GM06990 (cell line): Measurements from ENCODE around the gene ZNF202.

ENCODE experiments used
- DNase-seq: peaks from one replicate; pipeline ENCODE4 v3.0.0-alpha.2; 2011; ENCODE audit not compliant: insufficient read length; ENCODE audit errors: extremely low read depth
- H3K27me3 ChIP-seq: replicated peaks from 2 replicates; pipeline ENCODE4 v1.6.0; 2011; ENCODE audit warnings: low read length; ENCODE audit not compliant: control insufficient read depth, insufficient read depth
- H3K36me3 ChIP-seq: 2 replicates; pipeline ENCODE4 v1.5.1; 2011; ENCODE audit warnings: low read length; ENCODE audit not compliant: control insufficient read depth, insufficient read depth
- H3K4me3 ChIP-seq: replicated peaks from 2 replicates; pipeline ENCODE4 v1.5.1; 2011; ENCODE audit warnings: low read depth, mild to moderate bottlenecking, control low read depth, low read length
- TF ChIP-seq, protein P1 (sequence below): IDR thresholded peaks from 2 replicates; pipeline ENCODE4 v1.5.1; 2011; ENCODE audit warnings: low read length, control low read depth, mild to moderate bottlenecking, inconsistent platforms; ENCODE audit not compliant: insufficient read depth, poor library complexity, severe bottlenecking

The ZNF202 gene

DNA sequence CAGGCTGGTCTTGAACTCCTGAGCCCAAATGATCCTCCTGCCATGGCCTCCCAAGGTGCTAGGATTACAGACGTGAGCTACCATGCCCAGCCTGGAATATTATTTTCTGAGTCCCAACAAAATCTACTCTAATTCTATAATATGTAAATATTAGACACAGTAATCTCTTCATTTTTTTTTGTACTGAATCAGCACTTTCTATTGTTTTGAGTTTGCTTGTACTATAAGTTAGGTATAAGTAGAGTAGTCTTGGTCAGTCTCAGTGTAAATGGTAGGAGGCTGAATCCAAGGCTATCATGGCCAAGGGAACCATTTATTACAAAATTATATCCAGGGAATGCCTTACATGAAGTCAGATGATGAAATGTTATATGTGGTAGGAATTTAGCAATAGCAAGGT is 32.5 kb upstream of the ZNF202 start:
- no peak for DNase-seq
- H3K27me3 ChIP-seq: no peaks in the 10 kb centered on the region
- TF ChIP-seq, protein P1, sequence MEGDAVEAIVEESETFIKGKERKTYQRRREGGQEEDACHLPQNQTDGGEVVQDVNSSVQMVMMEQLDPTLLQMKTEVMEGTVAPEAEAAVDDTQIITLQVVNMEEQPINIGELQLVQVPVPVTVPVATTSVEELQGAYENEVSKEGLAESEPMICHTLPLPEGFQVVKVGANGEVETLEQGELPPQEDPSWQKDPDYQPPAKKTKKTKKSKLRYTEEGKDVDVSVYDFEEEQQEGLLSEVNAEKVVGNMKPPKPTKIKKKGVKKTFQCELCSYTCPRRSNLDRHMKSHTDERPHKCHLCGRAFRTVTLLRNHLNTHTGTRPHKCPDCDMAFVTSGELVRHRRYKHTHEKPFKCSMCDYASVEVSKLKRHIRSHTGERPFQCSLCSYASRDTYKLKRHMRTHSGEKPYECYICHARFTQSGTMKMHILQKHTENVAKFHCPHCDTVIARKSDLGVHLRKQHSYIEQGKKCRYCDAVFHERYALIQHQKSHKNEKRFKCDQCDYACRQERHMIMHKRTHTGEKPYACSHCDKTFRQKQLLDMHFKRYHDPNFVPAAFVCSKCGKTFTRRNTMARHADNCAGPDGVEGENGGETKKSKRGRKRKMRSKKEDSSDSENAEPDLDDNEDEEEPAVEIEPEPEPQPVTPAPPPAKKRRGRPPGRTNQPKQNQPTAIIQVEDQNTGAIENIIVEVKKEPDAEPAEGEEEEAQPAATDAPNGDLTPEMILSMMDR: no peak

GRCh38 chr11:123773026-123773425 is 31.6 kb upstream of the ZNF202 start:
- no peaks in the 10 kb centered on the region for H3K27me3 ChIP-seq

More for the DNA sequence above, 32.5 kb upstream of the ZNF202 start:
- no peak overlapping the region for H3K4me3 ChIP-seq
- H3K36me3 ChIP-seq: no peaks in the 10 kb centered on the region

DNA sequence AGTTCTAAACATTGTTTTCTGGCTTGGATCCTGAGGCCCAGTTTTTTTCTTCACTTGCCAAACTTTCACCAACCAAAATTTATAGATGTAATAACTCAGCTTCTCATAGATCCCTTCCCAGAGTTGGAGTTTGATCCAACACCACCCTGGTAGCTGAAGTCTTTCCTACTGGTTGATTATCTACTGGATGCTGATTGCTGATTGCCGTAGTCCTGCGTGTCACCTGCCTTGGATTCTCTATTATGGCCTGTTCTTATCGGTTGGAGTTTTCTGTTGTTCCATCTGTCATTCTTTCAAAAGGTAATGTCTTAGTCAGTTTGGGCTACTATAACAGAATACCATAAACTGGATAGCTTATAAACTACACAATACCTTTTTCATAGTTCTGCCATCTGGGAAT is 30.2 kb upstream of the ZNF202 start:
- no peaks in the 10 kb centered on the region for H3K27me3 ChIP-seq
- no peak for DNase-seq
- TF ChIP-seq, protein P1: no peak
- no peaks in the 10 kb centered on the region for H3K36me3 ChIP-seq
- H3K4me3 ChIP-seq: no peak overlapping the region

More at GRCh38 chr11:123773026-123773425, 31.6 kb upstream of the ZNF202 start:
- DNase-seq: no peak
- Histone ChIP-seq H3K4me3 (no peak overlapping the region), H3K36me3 (no peaks in the 10 kb centered on the region)
- TF ChIP-seq, protein P1: no peak

- Histone ChIP-seq H3K4me3 (no peak overlapping the region), H3K27me3 (no peaks in the 10 kb centered on the region), H3K36me3 (no peaks in the 10 kb centered on the region)
- no peak for DNase-seq
- TF ChIP-seq, protein P1: no peak
Measured at GRCh38 chr11:123770712-123771111, 29.3 kb upstream of the ZNF202 start.

DNA sequence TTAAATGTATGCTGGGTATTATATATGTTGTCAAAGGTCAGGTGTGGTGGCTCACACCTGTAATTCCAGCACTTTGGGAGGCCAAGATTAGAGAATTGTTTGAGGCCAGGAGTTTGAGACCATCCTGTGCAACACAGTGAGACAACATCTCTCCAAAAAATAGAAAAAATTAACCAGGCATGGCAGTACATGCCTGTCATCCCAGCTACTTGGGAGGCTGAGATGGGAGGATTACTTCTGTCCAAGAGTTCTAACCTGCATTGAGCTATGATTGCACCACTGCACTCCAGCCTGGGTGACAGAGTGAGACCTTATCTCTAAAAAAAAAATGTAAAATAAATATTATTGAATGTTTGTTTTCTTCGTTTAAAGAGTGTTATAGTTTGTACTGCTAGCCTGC is 24.1 kb upstream of the ZNF202 start:
- H3K27me3 ChIP-seq: no peaks in the 10 kb centered on the region
- no peak for DNase-seq
- no peaks in the 10 kb centered on the region for H3K36me3 ChIP-seq
- no peak overlapping the region for H3K4me3 ChIP-seq
- TF ChIP-seq, protein P1: no peak

DNA sequence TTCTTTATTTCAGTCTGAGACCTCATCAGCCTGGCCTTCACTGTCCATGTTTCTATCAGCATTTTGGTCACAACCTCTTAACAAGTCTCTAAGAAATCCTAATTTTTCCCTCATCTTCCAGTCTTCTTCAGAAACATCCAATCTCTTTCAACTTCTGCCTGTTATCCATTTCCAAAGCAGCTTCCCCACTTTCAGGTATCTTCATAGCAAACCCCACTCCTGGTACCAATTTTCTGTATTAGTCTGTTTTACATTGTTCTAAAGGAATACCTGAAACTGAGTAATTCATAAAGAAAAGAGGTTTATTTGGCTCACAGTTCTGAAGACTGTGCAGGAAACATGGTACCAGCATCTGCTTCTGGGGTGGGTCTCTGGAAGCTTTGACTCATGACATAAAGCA is 21.0 kb upstream of the ZNF202 start:
- DNase-seq: no peak
- Histone ChIP-seq H3K36me3 (no peaks in the 10 kb centered on the region), H3K4me3 (no peak overlapping the region), H3K27me3 (no peaks in the 10 kb centered on the region)
- TF ChIP-seq, protein P1: no peak
